ENCODE results near the gene STAG2. TPM values are rescaled to one million over a fixed set of nuclear protein-coding genes. Genes with fewer than 3 reads are reported as not detected.

Gene STAG2
- total and polyA plus RNA-seq, 2 donors (not counting 3 experiments of a cell fraction or from before 2014, with no cell fraction given) = 12.7 to 55.9 TPM

DNA sequence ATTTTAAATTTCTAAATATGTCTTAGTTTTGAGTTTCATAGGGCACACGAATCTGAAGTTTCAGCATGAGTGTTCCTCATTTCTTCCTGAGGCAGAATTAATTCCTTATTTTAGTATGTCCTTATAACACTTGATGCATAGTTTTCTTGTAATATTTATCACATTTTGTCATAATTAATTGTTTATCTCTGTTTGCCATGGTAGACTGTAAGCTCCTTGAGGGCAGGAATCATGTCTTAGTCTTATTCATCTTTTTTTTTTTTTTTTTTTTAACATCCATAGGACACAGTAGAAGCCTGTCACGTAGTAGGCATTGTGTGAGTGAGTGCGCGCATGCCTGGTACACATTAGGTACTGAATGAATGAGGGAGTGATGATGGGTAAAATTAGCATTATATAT, 131.7 kb downstream of the STAG2 start:
- Histone ChIP-seq H3K9me1 (replicated peaks; ENCODE audit: control insufficient read depth, extremely low read depth, insufficient read depth, low read length) (no peaks in the 10 kb centered on the region), H3K9me3 (replicated peaks; ENCODE audit: control insufficient read depth, insufficient read depth, low read length) (no peaks in the 10 kb centered on the region), H3K9ac (replicated peaks; ENCODE audit: extremely low read depth, insufficient read depth, low read length) (no peak overlapping the region), H3K36me3 (ENCODE audit: control insufficient read depth in 2 of 2, extremely low read depth in 1 of 2, insufficient read depth in 2 of 2, low read length in 2 of 2) (peaks cover 0 to 4% of the 10 kb centered on the region in 2 experiments), H3K79me2 (ENCODE audit: control insufficient read depth, insufficient read depth, low read length) (no peaks in the 10 kb centered on the region), H2AFZ (ENCODE audit: low read depth, low read length) (no peak overlapping the region), H3K27me3 (ENCODE audit: control insufficient read depth in 2 of 2, insufficient read depth in 2 of 2, low read length in 2 of 2) (no peaks in the 10 kb centered on the region), H4K20me1 (replicated peaks; ENCODE audit: control insufficient read depth, extremely low read depth, insufficient read depth, low read length) (no peaks in the 10 kb centered on the region), H3K4me1 (ENCODE audit: control insufficient read depth, extremely low read depth, insufficient read depth, low read length) (no peaks in the 10 kb centered on the region), H3K4me3 (replicated peaks in 1 of 3; ENCODE audit: insufficient read depth in 1 of 3, low read depth in 1 of 3, low read length in 3 of 3) (no peak overlapping the region), H3K27ac (ENCODE audit: insufficient read depth, low read depth, low read length) (no peak overlapping the region), H3K4me2 (ENCODE audit: insufficient read depth, low read length) (no peak overlapping the region)
- ChIA-PET POLR2A (no interaction called here), CTCF (no interaction called here)
- intact Hi-C loops (cut with micrococcal nuclease) (no loop called here), dilution Hi-C loops (cut with MboI; ENCODE audit: extremely low pct_ligation_motif_present, low sequenced_read_pairs) (no loop called here)
- DNase-seq (ENCODE audit: low read depth, low spot score) (no peak), FAIRE-seq (no peak)
- TF ChIP-seq JUN (IDR thresholded peaks at IDR 0.05; ENCODE audit: borderline replicate concordance, insufficient read depth, insufficient read length, low read depth) = no peak
- no peak for TF ChIP-seq CTCF (IDR thresholded peaks at IDR 0.05; ENCODE audit: extremely low read depth in 1 of 2, insufficient read depth in 1 of 2, low read depth in 1 of 2, low read length in 2 of 2)
- TF ChIP-seq POLR2A (IDR thresholded peaks at IDR 0.05; ENCODE audit: low read depth, low read length) = no peak
- TF ChIP-seq FOS (IDR thresholded peaks at IDR 0.05; ENCODE audit: borderline replicate concordance, insufficient read depth, low read length) = no peak
- BruUV-seq (replicated peaks) = no TSS peak

DNA sequence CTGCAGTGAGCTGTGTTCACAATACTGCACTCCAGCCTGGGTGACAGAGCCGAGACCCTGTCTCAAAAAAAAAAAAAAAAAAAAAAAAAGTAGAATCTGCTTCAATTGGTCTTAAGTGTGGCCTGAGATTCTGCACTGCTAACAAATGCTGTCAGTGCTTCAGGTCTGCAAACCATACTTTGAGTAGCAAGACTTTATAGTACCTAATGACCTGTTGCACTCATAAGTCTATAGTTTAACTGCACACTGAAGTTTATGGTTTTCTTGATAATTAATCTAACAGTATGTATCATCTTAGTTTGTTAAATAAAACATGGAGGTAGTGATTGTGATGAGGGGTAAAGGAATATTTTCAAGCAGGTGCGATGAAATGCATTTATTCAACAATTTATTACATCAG, 135.6 kb downstream of the STAG2 start:
- Histone ChIP-seq H2AFZ (ENCODE audit: low read depth, low read length) (no peak overlapping the region), H3K4me3 (replicated peaks in 1 of 3; ENCODE audit: insufficient read depth in 1 of 3, low read depth in 1 of 3, low read length in 3 of 3) (no peak overlapping the region), H3K27me3 (ENCODE audit: control insufficient read depth in 2 of 2, insufficient read depth in 2 of 2, low read length in 2 of 2) (no peaks in the 10 kb centered on the region), H3K27ac (ENCODE audit: insufficient read depth, low read depth, low read length) (no peak overlapping the region), H3K4me1 (ENCODE audit: control insufficient read depth, extremely low read depth, insufficient read depth, low read length) (no peaks in the 10 kb centered on the region), H3K79me2 (ENCODE audit: control insufficient read depth, insufficient read depth, low read length) (no peaks in the 10 kb centered on the region), H3K4me2 (ENCODE audit: insufficient read depth, low read length) (no peak overlapping the region), H4K20me1 (replicated peaks; ENCODE audit: control insufficient read depth, extremely low read depth, insufficient read depth, low read length) (no peaks in the 10 kb centered on the region), H3K36me3 (ENCODE audit: control insufficient read depth in 2 of 2, extremely low read depth in 1 of 2, insufficient read depth in 2 of 2, low read length in 2 of 2) (no peaks in the 10 kb centered on the region), H3K9me3 (replicated peaks; ENCODE audit: control insufficient read depth, insufficient read depth, low read length) (no peaks in the 10 kb centered on the region), H3K9ac (replicated peaks; ENCODE audit: extremely low read depth, insufficient read depth, low read length) (no peak overlapping the region), H3K9me1 (replicated peaks; ENCODE audit: control insufficient read depth, extremely low read depth, insufficient read depth, low read length) (no peaks in the 10 kb centered on the region)
- intact Hi-C loops (cut with micrococcal nuclease) = loop anchor here (5.0 kb wide), 1 partner anchor 135 kb away; the partner anchor contains the start of gene STAG2
- ChIA-PET POLR2A (no interaction called here), CTCF (no interaction called here)
- FAIRE-seq (no peak), DNase-seq (ENCODE audit: low read depth, low spot score) (no peak)
- TF ChIP-seq, protein P1, sequence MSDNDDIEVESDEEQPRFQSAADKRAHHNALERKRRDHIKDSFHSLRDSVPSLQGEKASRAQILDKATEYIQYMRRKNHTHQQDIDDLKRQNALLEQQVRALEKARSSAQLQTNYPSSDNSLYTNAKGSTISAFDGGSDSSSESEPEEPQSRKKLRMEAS (IDR thresholded peaks at IDR 0.05; ENCODE audit: insufficient read depth, insufficient read length) = no peak
- TF ChIP-seq MYC (IDR thresholded peaks at IDR 0.05; ENCODE audit: low read depth, low read length) (no peak), POLR2AphosphoS5 (IDR thresholded peaks at IDR 0.05; ENCODE audit: insufficient read depth, low read depth, low read length) (no peak), JUN (IDR thresholded peaks at IDR 0.05; ENCODE audit: borderline replicate concordance, insufficient read depth, insufficient read length, low read depth) (no peak), POLR2A (IDR thresholded peaks at IDR 0.05; ENCODE audit: low read depth, low read length) (no peak), EZH2 (IDR thresholded peaks at IDR 0.05; ENCODE audit: borderline replicate concordance, low read depth, low read length, severe bottlenecking) (no peak), FOS (IDR thresholded peaks at IDR 0.05; ENCODE audit: borderline replicate concordance, insufficient read depth, low read length) (no peak), GATA2 (IDR thresholded peaks at IDR 0.05; ENCODE audit: insufficient read depth, insufficient read length, low read depth, low read length) (no peak), CTCF (IDR thresholded peaks at IDR 0.05; ENCODE audit: extremely low read depth in 1 of 2, insufficient read depth in 1 of 2, low read depth in 1 of 2, low read length in 2 of 2) (no peak)
- BruUV-seq (replicated peaks) = no TSS peak
- dilution Hi-C loops (cut with MboI; ENCODE audit: extremely low pct_ligation_motif_present, low sequenced_read_pairs) = no loop called here

All from endothelial cell of umbilical vein (primary cell).